DMS153 treated with DMSO at 0.1 percent for 48 hours (cell line): ENCODE results near the gene CBX7.

Experiments used
- DNase-seq: peaks from one replicate; lab custom pipeline; 2025; ENCODE audit not compliant: unreplicated experiment; lab: John Stamatoyannopoulos, UW

The CBX7 gene

DNA sequence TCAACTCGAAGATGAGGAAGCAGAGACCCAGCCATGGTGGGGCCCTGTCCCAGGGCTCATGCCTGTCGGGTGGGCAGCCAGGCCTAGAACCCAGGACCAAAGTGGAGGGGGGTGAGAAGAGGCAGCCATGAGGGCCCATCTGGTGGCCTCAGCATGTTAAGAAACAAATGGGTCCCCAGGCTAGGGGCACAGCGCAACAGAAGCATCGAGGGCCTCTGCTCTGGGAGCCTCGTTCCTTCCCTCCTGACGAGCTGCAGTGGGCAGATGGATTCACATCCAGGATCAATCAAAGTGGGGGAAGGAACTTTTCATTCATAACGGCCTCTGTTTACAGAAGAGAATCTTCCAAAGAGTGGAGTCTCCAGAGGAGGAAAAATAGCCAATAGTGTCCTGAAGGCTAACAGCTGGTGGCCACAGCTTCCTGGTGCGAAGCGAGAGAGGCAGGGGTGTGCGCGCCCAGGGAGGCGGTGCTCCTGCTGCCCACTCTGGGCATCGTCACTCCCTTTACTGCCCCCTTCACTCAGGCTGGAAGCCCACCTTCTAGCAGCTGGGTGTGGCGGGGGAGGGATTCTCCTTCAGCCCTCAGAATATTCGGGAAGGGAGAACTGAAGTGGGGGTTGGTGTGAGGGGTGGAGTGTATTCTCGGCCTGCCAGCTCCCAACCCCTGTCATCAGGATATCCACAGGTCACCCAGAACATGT lies 4.3 kb downstream of the CBX7 start:
- no peak for DNase-seq

- DNase-seq, result no peak
Observed at GRCh38 chr22:39147335-39148025, 5.0 kb downstream of the CBX7 start.

GRCh38 chr22:39146256-39147101 lies 6.0 kb downstream of the CBX7 start:
- no peak for DNase-seq

DNA sequence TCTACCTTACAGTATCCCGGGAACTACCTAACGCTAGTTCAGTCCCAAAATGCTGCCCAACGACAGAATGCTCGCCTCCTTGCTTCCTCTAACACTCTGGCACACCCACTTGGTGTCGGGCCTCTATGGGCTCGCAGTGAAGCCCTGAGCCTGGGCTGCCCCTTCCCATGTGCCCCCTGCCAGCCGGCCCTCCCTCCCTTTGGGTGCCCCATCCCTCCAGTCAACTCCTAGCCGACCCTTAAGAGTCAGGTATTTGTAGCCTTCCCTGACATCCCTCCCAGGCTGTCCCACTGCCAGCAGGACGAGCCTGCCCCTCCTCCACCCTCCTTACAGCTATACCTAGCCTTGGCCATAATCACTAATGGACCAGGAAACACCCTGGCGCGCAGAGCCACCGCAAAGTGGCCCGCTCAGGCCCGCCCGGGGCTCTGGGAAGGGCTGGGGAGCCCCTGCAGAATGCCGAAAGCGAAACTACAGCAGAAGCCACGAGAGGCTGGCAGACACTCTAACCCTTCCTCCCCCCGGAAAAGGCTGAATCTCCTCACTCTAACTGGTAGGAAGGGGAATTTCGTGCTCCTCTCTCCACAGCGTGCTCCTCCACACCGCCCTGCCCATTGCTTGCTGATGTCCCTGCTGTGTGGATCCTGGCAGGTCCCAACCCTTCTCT lies 8.2 kb downstream of the CBX7 start:
- no peak for DNase-seq

- no peak for DNase-seq
Observed at GRCh38 chr22:39142088-39142680, 10.3 kb downstream of the CBX7 start.

GRCh38 chr22:39139933-39140332 lies 12.5 kb downstream of the CBX7 start:
- no peak for DNase-seq

- no peak for DNase-seq
Observed at GRCh38 chr22:39138357-39138997, 14.0 kb downstream of the CBX7 start.

DNA sequence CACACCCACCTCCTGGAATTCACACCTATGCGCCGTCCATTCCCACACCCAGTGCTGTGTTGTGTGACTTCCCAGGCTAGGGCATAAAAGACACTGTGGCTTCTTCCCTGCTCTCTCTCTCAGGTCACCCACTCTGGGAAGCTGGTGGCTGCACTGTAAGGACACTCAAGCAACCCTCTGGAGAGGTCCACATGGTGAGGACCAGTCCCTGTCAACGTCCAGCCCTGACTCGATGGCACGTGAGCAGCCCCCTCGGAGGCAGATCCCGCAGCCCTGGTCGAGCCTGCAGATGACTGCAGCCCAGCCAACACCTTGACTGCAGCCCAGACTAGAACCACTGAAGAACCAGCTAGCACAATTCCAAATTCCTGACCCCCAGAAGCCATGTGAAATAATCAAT lies 16.2 kb downstream of the CBX7 start:
- DNase-seq, result no peak

DNA sequence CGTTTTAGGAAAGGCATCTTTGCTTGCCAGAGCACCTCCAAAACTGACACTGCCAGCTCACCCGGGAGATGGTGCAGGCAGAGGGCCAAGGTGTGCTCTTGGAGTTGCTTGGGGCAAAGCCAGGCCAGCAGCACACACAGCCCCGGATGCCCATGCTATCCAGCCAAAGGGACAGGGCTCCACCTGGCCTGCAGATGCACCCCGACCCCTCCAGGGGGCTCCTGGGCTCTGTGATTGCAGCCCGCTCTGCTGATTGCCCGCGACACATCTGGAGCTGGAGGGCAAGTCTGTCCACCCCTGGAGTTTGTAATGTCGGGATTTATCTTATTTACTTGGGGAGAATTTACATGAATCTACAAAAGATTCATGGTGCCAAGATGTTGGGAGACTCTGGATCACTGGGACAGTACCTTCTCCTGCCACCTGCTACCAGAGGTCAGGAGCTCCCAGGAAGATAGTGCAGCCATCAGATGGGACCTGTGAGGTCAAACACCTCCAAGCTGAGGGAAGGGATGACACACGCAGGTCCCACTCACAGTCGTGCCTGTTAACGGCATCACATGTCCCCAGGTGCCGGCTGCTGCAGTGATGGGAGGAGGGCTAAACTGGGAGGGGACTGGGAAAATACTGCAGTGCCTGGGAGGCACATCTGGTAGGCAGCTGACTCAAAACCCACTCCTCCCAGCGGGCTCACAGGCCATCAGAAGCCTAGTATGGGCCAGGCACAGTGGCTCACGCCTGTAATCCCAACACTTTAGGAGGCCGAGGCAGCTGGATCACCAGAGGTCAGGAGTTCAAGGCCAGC lies 17.2 kb downstream of the CBX7 start:
- no peak for DNase-seq

- no peak for DNase-seq
Observed at GRCh38 chr22:39134366-39135091, 18.0 kb downstream of the CBX7 start.

DNA sequence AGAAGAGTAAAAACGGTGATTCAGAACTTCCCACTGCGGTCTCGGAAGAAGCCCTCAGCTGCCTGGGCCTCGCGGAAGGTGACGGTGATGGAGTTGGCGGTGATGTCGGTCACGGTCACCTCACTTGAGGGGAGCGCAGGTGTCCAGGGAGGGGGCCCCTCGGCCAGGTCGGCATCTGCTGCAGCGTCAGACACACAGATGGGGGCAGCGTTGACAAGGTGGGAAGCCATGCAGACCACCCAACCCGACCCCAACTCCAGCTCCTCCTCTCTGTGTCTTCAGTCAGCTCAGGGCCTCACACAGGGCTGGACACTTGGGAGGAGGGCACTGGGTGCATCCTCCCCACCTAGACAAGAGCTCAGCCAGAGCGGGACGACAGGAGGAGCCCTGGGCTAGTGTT lies 18.6 kb downstream of the CBX7 start:
- DNase-seq, result no peak

GRCh38 chr22:39132871-39133524 lies 19.5 kb downstream of the CBX7 start:
- no peak for DNase-seq

GRCh38 chr22:39132281-39132680 lies 20.2 kb downstream of the CBX7 start:
- no peak for DNase-seq

DNA sequence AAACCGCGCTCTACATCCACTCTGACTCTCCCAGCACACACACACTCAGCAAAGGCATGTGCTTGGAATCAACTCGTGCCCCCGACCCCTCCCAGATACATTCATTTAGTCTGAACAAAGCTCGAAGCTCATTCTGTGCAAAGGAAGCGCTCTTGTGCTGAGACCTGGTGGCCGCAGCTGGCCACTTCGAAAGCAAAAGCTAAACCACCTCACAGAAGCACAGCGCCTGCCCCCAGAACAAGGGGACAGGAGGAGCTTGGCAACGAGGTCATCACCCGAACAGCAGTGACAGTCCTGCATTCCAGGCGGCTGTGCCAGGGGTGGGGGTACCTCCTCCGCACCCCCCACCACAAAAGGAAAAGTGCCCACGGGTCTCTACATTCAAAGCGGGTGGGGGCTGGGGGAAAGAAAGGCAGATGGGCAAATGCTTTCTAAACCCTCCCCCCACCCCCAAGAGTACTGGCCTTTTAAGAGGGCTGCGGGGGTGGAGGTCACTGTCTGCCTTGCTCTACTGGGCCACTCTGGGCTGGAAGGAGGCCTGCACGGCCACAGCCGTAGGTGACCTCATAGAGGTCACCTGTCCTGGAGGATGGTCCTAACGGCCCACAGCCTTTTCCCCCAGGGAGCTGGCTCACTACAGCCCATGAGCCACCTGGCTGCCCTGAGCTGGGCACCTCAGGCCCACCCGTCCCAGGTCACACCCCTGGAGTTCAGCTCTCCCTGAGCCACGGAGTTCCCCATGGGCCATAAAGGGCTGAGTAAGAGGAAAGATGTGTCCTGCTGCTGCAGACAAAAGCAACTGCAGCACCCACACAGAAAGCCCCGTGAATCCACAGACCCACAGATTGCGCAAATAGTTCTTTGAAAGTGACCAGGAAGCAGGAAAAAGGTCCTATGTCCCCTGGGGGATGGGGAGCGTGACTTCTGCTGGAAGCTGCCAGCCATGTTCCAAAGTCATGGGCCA lies 21.3 kb downstream of the CBX7 start:
- no peak for DNase-seq

GRCh38 chr22:39130152-39130704 lies 22.3 kb downstream of the CBX7 start:
- DNase-seq, result no peak

GRCh38 chr22:39129746-39130145 lies 22.7 kb downstream of the CBX7 start:
- no peak for DNase-seq

DNA sequence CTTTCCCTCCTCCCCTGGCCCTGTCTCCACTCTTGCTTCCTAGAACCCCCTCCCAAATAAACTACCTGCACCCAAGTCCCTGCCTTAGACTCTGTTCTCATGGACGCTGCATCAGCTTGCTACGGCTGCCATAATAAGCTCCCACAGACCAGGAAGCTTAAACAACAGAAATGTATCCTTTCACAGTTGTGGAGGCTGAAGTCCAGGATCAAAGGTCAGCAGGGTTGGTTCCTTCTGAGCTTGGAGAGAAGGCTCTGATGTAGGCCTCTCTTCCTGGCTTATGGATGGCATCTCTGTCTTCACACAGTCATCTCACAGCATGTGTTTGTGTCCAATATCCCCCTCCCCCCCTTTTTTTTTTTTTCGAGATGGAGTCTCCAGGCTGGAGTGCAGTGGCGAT lies 23.4 kb downstream of the CBX7 start:
- DNase-seq, result no peak
